WI38 (cell line): ENCODE data around the gene TASP1.

ENCODE experiments used
- H3K4me3 ChIP-seq: 2 replicates; pipeline ENCODE4 v1.5.1; 2011; ENCODE audit warnings: low read depth, mild to moderate bottlenecking, control low read depth, low read length
- TF ChIP-seq, protein P1 (sequence below): IDR thresholded peaks from 2 replicates; pipeline ENCODE4 v1.5.1; 2012; ENCODE audit warnings: low read depth, mild to moderate bottlenecking, control low read depth, low read length

Gene TASP1

DNA sequence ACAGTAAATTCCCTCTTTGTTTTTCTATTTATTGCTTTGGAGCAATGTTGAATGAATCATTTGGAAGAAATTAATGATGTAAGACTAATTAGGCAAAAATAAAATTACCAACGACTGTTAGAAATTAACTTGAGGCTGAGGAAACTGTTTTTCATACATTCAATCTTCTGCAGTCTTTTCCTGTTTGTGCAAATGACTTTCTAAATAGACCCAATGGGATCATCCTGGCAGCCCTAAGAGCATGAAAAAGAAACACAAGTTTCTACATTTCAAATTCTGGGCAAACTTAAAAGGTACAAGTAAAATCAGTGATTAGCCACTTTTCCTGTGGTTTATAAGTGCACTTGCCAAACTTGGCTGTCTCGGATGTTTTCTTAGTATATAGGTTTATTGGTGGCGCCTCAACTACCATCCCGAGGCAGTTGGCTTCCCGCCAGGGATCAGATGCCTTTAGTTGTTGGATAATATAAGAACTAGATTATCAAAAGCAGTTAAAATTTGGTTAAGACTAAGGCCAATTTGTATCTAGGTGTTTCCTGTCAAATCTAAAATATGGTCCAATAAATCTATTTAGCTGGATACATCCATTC is 236.5 kb downstream of the TASP1 start:
- H3K4me3 ChIP-seq, result no peak overlapping the region
- TF ChIP-seq, protein P1, sequence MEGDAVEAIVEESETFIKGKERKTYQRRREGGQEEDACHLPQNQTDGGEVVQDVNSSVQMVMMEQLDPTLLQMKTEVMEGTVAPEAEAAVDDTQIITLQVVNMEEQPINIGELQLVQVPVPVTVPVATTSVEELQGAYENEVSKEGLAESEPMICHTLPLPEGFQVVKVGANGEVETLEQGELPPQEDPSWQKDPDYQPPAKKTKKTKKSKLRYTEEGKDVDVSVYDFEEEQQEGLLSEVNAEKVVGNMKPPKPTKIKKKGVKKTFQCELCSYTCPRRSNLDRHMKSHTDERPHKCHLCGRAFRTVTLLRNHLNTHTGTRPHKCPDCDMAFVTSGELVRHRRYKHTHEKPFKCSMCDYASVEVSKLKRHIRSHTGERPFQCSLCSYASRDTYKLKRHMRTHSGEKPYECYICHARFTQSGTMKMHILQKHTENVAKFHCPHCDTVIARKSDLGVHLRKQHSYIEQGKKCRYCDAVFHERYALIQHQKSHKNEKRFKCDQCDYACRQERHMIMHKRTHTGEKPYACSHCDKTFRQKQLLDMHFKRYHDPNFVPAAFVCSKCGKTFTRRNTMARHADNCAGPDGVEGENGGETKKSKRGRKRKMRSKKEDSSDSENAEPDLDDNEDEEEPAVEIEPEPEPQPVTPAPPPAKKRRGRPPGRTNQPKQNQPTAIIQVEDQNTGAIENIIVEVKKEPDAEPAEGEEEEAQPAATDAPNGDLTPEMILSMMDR, result no peak

GRCh38 chr20:13401596-13401995 is 237.1 kb downstream of the TASP1 start:
- no peak overlapping the region for H3K4me3 ChIP-seq
- TF ChIP-seq, protein P1, result no peak

- H3K4me3 ChIP-seq, result no peak overlapping the region
Observed at GRCh38 chr20:13400453-13400852, 238.3 kb downstream of the TASP1 start.

DNA sequence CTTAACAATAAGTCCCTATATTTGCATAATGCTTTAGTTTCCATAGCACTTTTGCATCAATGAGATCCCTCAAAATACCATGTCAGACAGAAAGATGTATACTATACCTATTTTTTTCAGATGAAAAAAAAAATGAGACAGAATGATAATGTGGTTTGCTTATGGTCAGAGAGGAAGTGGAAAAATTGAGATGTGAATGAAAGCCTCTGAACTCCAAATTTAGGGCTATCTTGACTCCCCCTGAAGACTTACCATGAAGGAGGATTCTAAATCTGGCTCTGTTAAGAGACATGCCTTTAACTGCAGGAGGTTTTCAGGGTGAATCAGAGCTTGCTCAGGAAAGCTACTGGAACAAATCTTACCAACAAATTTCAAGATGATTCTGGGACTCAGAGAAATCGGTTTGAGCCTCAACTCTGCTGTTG is 241.4 kb downstream of the TASP1 start:
- H3K4me3 ChIP-seq, result no peak overlapping the region
- TF ChIP-seq, protein P1, result no peak

More at GRCh38 chr20:13400453-13400852, 238.3 kb downstream of the TASP1 start:
- TF ChIP-seq, protein P1, result no peak

GRCh38 chr20:13396826-13397225 is 241.9 kb downstream of the TASP1 start:
- no peak overlapping the region for H3K4me3 ChIP-seq
- TF ChIP-seq, protein P1, result no peak

DNA sequence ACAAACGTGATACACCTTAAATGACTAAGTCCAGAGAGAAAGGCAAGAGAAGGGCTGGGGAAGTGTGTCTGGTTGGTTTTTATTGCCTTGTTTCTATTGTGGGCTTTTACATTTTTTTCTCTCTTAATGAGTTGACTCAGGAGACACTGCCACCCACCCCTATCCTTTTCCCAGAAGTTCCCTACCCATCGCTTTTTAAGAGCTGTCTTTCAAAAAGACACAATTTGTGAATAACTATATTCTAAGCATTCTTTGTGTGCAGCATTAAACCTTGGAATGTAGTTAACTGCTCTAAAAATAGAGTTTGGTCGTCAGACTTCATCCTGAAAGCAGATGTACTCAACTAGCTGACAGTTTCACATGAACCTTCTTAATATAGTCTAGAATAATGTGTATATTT is 242.7 kb downstream of the TASP1 start:
- H3K4me3 ChIP-seq, result no peak overlapping the region
- TF ChIP-seq, protein P1, result no peak

DNA sequence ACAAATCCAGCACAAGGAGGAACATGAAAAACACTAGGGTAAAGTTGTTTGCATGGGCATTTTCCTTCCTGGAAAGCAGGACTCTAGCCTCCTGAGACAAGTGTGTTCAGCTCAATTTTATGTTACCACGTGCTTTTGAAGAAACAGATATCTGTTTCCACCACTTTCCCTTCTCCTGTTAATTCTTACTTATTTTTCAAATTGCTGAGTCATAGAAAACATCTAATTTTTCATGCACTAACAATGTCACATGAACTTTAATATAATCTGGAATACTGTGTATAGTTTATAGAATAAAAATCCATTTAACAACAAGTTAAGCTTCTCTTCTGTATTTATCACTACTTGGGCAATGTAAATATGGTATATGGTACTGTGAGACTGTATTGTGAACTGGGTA is 243.5 kb downstream of the TASP1 start:
- TF ChIP-seq, protein P1, result no peak
- H3K4me3 ChIP-seq, result no peak overlapping the region
